GM12891 (cell line): Measurements from ENCODE around the gene GRAP.

Experiments used
- DNase-seq: peaks from one replicate; pipeline ENCODE4 v3.0.0; 2011; ENCODE audit warnings: low spot score; ENCODE audit not compliant: insufficient read length
- FAIRE-seq: peaks from 2 replicates; lab custom pipeline; 2011; peaks lifted over from hg19 to GRCh38; lab: Jason Lieb, UNC
- PAX5 ChIP-seq: IDR thresholded peaks from 2 replicates; pipeline ENCODE4 v1.6.1; 2011; ENCODE audit warnings: low read length, moderate library complexity, mild to moderate bottlenecking; ENCODE audit not compliant: insufficient read depth, severe bottlenecking
- POLR2A ChIP-seq: IDR thresholded peaks from 2 replicates; pipeline ENCODE4 v1.6.1; 2011; ENCODE audit warnings: low read depth, low read length, control low read depth
- POLR2AphosphoS5 ChIP-seq: IDR thresholded peaks from 2 replicates; pipeline ENCODE4 v1.6.1; 2011; ENCODE audit warnings: low read depth, low read length, control low read depth
- POU2F2 ChIP-seq: IDR thresholded peaks from 2 replicates; pipeline ENCODE4 v1.6.1; 2011; ENCODE audit warnings: low read depth, mild to moderate bottlenecking, control low read depth, low read length, moderate library complexity
- SPI1 ChIP-seq: IDR thresholded peaks from 2 replicates; pipeline ENCODE4 v1.6.1; 2011; ENCODE audit warnings: low read depth, low read length, control low read depth
- TAF1 ChIP-seq: IDR thresholded peaks from 2 replicates; pipeline ENCODE4 v1.6.1; 2011; ENCODE audit warnings: low read depth, low read length, control low read depth

Gene GRAP

GRCh38 chr17:19003543-19004420 lies 43.0 kb downstream of the GRAP start:
- TF ChIP-seq PAX5 (no peak), SPI1 (no peak), POLR2AphosphoS5 (no peak), TAF1 (no peak), POU2F2 (no peak), POLR2A (no peak)
- FAIRE-seq (peak; percentile 75), DNase-seq (peak; percentile 72)

GRCh38 chr17:19002805-19003542 lies 43.8 kb downstream of the GRAP start:
- TF ChIP-seq SPI1 (no peak), POU2F2 (no peak), POLR2A (no peak), POLR2AphosphoS5 (no peak)
- FAIRE-seq (peak; percentile 64), DNase-seq (no peak)

DNA sequence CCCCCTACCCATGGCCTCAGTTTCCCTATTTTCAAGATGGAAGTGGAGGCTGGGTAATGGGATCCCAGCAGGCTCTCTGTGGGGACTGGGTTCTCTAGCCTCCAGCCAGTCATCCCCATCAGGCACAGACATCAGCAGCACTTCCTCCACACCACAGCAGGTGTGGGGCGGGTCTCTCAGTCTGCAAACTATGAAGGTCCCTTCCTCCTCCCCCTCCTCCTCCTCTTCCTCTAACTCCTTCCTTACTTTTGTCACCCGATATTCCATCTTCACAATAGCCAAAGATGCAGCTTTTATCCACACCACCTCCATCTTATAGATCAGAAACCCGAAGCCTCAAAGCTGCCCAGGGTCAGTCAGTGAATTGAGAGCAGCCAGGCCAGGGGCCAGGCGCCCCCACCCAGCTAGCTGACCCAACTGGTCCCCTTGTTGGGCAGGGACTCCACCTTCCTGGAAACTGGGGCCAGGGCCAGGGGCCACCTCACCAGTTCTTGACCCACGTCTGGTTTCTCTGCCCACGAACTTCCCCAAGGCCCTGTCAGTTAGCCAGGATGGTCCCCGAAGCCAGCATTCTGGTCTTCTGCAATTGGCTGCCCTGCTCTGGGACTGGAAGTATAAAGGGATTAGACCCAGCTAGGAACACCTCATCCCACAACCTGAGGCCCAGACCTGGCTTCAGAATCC lies 44.7 kb downstream of the GRAP start:
- TF ChIP-seq TAF1 (no peak), SPI1 (no peak), POU2F2 (no peak), POLR2AphosphoS5 (no peak), PAX5 (no peak), POLR2A (no peak)
- DNase-seq (no peak), FAIRE-seq (no peak)

DNA sequence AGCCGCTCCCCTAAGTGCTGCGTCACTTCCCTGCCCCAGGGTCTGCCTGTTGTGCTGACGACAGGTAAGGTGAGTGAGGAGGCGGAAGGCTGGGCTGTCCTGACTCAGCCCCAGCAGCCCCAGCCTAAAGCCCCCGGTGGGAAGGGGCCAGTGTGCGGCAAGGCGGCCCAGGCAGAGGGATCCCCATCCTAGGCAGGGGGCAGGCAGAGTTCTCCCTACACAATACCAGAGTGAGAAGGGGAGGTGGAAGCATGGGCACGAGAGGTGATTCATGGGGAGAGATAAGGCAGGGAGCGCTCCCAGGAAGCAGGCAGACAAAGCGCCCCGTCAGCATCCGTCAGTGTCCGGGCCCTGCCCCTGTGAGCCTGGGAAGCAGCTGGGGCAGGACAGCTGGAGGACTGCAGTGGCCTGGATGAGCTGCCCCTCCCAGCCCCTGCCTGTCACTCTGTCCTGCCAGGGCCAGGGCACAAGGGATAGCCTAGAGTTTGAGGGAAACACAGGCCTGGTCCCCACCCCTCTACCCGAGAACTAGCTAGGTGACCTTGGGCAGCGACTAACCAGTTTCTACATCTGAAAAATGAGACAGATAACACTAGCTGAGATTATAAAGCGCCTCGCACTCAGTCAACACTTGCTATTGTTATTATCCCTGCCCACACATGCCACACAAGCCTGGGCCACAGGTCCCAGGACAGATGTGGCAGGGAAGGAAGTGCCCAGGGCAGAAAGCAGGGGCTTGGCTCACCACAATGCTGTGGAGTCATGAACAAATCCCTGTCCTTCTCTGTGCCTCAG lies 46.0 kb downstream of the GRAP start:
- no peak for DNase-seq
- TF ChIP-seq POU2F2: no peak
- TF ChIP-seq PAX5: no peak
- no peak for TF ChIP-seq POLR2AphosphoS5
- TF ChIP-seq POLR2A: no peak
- TF ChIP-seq TAF1: no peak
- no peak for TF ChIP-seq SPI1
- FAIRE-seq: no peak

- no peak for FAIRE-seq
- no peak for TF ChIP-seq PAX5
- TF ChIP-seq SPI1: no peak
- TF ChIP-seq POLR2AphosphoS5: no peak
- TF ChIP-seq TAF1: no peak
- TF ChIP-seq POU2F2: no peak
- TF ChIP-seq POLR2A: no peak
- no peak for DNase-seq
Observed at GRCh38 chr17:18999911-19000310, 46.8 kb downstream of the GRAP start.

DNA sequence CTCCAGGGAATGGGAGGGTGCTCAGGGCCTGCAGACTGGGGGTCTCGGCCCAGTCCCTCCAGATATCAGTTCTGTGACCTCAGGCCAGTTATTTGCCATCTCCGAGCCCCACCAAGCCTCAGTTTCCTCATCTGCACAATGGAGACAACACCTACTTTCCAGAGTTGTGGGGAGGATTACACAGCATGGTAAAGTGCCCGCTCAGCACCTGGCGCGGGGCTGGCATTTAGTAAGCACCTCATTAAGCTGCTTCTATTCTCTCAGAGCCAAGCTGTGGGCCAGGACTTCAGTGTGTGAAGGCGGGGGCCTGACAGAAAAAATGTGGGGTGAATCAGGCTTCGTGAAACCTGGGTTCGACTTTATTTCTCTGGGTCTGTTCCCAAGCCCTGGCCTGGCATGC lies 47.4 kb downstream of the GRAP start:
- DNase-seq (no peak), FAIRE-seq (no peak)
- TF ChIP-seq POLR2A (no peak), PAX5 (no peak), TAF1 (no peak), POU2F2 (no peak), SPI1 (no peak), POLR2AphosphoS5 (no peak)

GRCh38 chr17:18997650-18998196 lies 49.0 kb downstream of the GRAP start:
- no peak for DNase-seq
- TF ChIP-seq POLR2AphosphoS5 (no peak), SPI1 (no peak), TAF1 (no peak), POLR2A (no peak), POU2F2 (no peak), PAX5 (no peak)
- FAIRE-seq: no peak

- no peak for FAIRE-seq
- TF ChIP-seq TAF1: no peak
- no peak for TF ChIP-seq POLR2A
- TF ChIP-seq POLR2AphosphoS5: no peak
- TF ChIP-seq POU2F2: no peak
- no peak for TF ChIP-seq PAX5
- TF ChIP-seq SPI1: no peak
- no peak for DNase-seq
Observed at GRCh38 chr17:18996458-18996857, 50.3 kb downstream of the GRAP start.

GRCh38 chr17:18995220-18995619 lies 51.5 kb downstream of the GRAP start:
- TF ChIP-seq SPI1 (no peak), POLR2AphosphoS5 (no peak), POLR2A (no peak), TAF1 (no peak), PAX5 (no peak), POU2F2 (no peak)
- DNase-seq (no peak), FAIRE-seq (no peak)
